Mucosa of rectum (tissue), 2 donors: ENCODE data around the gene SYNGR4.

Source experiments
- H3K27ac ChIP-seq, 2 donors: one replicate each; pipeline ENCODE4 v1.7.0; 2013; ENCODE audit warnings: inconsistent platforms in 2 of 2, low read depth in 2 of 2, low read length in 2 of 2
- H3K27me3 ChIP-seq, 2 donors: one replicate each; pipeline ENCODE4 v1.7.0; 2013; ENCODE audit warnings: low read length in 2 of 2; ENCODE audit not compliant: control insufficient read depth in 2 of 2, insufficient read depth in 2 of 2
- H3K36me3 ChIP-seq, 2 donors: one replicate each; pipeline ENCODE4 v1.7.0; 2013; ENCODE audit warnings: low read length in 2 of 2; ENCODE audit not compliant: control insufficient read depth in 2 of 2, insufficient read depth in 2 of 2
- H3K4me1 ChIP-seq, 2 donors: one replicate each; pipeline ENCODE4 v1.7.0; 2013; ENCODE audit warnings: low read length in 2 of 2, mild to moderate bottlenecking in 1 of 2; ENCODE audit not compliant: control insufficient read depth in 2 of 2, insufficient read depth in 2 of 2
- H3K4me3 ChIP-seq, 2 donors: one replicate each; pipeline ENCODE4 v1.7.0; 2013; ENCODE audit warnings: low read length in 2 of 2
- H3K9ac ChIP-seq, 2 donors: one replicate each; pipeline ENCODE4 v1.7.0; 2013; ENCODE audit warnings: low read length in 2 of 2, low read depth in 1 of 2, mild to moderate bottlenecking in 1 of 2
- H3K9me3 ChIP-seq, 2 donors: one replicate each; pipeline ENCODE4 v1.7.0; 2013; ENCODE audit warnings: low read length in 2 of 2; ENCODE audit not compliant: control insufficient read depth in 2 of 2
- donor health status: healthy.
- donor health status: Normal muscosa, but diverticular disease.

The SYNGR4 gene

GRCh38 chr19:48329167-48329891, 34.8 kb upstream of the SYNGR4 start:
- H3K9me3 ChIP-seq = no peaks in the 10 kb centered on the region
- H3K9ac ChIP-seq = peak overlapping the region in 1 of 2 donors; percentile 74
- peak overlapping the region in 1 of 2 donors; percentile 75 for H3K4me3 ChIP-seq
- H3K4me1 ChIP-seq = peaks cover 45% of the 10 kb centered on the region in 2 donors
- H3K27ac ChIP-seq = peak overlapping the region; percentile 86 to 91
- no peaks in the 10 kb centered on the region for H3K27me3 ChIP-seq
- H3K36me3 ChIP-seq = peaks cover 0 to 3% of the 10 kb centered on the region in 2 donors

GRCh38 chr19:48330012-48330681, 34.0 kb upstream of the SYNGR4 start:
- H3K9ac ChIP-seq = peak overlapping the region; percentile 70 to 74
- no peaks in the 10 kb centered on the region for H3K27me3 ChIP-seq
- no peaks in the 10 kb centered on the region for H3K9me3 ChIP-seq
- peak overlapping the region; percentile 86 to 91 for H3K27ac ChIP-seq
- H3K4me3 ChIP-seq = peak overlapping the region; percentile 73 to 75
- H3K36me3 ChIP-seq = peaks cover 0 to 3% of the 10 kb centered on the region in 2 donors
- H3K4me1 ChIP-seq = peaks cover 43 to 47% of the 10 kb centered on the region in 2 donors

GRCh38 chr19:48332351-48332661, 31.9 kb upstream of the SYNGR4 start:
- H3K4me3 ChIP-seq = peak overlapping the region; percentile 59 to 93
- H3K9me3 ChIP-seq = no peaks in the 10 kb centered on the region
- peaks cover 29 to 34% of the 10 kb centered on the region in 2 donors for H3K4me1 ChIP-seq
- peak overlapping the region; percentile 68 to 97 for H3K9ac ChIP-seq
- peaks cover 0 to 3% of the 10 kb centered on the region in 2 donors for H3K36me3 ChIP-seq
- H3K27me3 ChIP-seq = no peaks in the 10 kb centered on the region
- peak overlapping the region; percentile 99 for H3K27ac ChIP-seq

GRCh38 chr19:48332662-48333466, 31.3 kb upstream of the SYNGR4 start:
- Histone ChIP-seq H3K27me3 (no peaks in the 10 kb centered on the region), H3K4me3 (peak overlapping the region; percentile 93 to 94), H3K9ac (peak overlapping the region; percentile 97), H3K36me3 (peaks cover 0 to 3% of the 10 kb centered on the region in 2 donors), H3K9me3 (no peaks in the 10 kb centered on the region), H3K4me1 (peaks cover 26 to 34% of the 10 kb centered on the region in 2 donors), H3K27ac (peak overlapping the region; percentile 99)

- H3K27me3 ChIP-seq = no peaks in the 10 kb centered on the region
- H3K9ac ChIP-seq = peak overlapping the region; percentile 97
- H3K36me3 ChIP-seq = peaks cover 0 to 3% of the 10 kb centered on the region in 2 donors
- H3K4me1 ChIP-seq = peaks cover 26 to 34% of the 10 kb centered on the region in 2 donors
- H3K27ac ChIP-seq = peak overlapping the region; percentile 99
- no peaks in the 10 kb centered on the region for H3K9me3 ChIP-seq
- peak overlapping the region; percentile 93 to 94 for H3K4me3 ChIP-seq
Observed at GRCh38 chr19:48333467-48334384, 30.4 kb upstream of the SYNGR4 start.

- Histone ChIP-seq H3K36me3 (no peaks in the 10 kb centered on the region), H3K9me3 (no peaks in the 10 kb centered on the region), H3K4me3 (no peak overlapping the region), H3K27ac (no peak overlapping the region), H3K4me1 (peaks cover 1 to 5% of the 10 kb centered on the region in 2 donors), H3K9ac (no peak overlapping the region), H3K27me3 (no peaks in the 10 kb centered on the region)
Observed at GRCh38 chr19:48338253-48338755, 25.9 kb upstream of the SYNGR4 start.

GRCh38 chr19:48338802-48339503, 25.2 kb upstream of the SYNGR4 start:
- Histone ChIP-seq H3K4me1 (peaks cover 0 to 2% of the 10 kb centered on the region in 2 donors), H3K9ac (no peak overlapping the region), H3K27ac (no peak overlapping the region), H3K9me3 (no peaks in the 10 kb centered on the region), H3K4me3 (no peak overlapping the region), H3K27me3 (no peaks in the 10 kb centered on the region), H3K36me3 (no peaks in the 10 kb centered on the region)

- Histone ChIP-seq H3K4me3 (no peak overlapping the region), H3K27ac (no peak overlapping the region), H3K9me3 (no peaks in the 10 kb centered on the region), H3K36me3 (no peaks in the 10 kb centered on the region), H3K9ac (no peak overlapping the region), H3K4me1 (no peaks in the 10 kb centered on the region), H3K27me3 (no peaks in the 10 kb centered on the region)
Observed at GRCh38 chr19:48340995-48341394, 23.2 kb upstream of the SYNGR4 start.
